ENCODE results near the gene CEP350. TPM values are rescaled to one million over a fixed set of nuclear protein-coding genes. Genes with fewer than 3 reads are reported as not detected.
A peak's percentile ranks its signal among the peaks of the same experiment; 100 is the strongest.

Gene CEP350, protein sequence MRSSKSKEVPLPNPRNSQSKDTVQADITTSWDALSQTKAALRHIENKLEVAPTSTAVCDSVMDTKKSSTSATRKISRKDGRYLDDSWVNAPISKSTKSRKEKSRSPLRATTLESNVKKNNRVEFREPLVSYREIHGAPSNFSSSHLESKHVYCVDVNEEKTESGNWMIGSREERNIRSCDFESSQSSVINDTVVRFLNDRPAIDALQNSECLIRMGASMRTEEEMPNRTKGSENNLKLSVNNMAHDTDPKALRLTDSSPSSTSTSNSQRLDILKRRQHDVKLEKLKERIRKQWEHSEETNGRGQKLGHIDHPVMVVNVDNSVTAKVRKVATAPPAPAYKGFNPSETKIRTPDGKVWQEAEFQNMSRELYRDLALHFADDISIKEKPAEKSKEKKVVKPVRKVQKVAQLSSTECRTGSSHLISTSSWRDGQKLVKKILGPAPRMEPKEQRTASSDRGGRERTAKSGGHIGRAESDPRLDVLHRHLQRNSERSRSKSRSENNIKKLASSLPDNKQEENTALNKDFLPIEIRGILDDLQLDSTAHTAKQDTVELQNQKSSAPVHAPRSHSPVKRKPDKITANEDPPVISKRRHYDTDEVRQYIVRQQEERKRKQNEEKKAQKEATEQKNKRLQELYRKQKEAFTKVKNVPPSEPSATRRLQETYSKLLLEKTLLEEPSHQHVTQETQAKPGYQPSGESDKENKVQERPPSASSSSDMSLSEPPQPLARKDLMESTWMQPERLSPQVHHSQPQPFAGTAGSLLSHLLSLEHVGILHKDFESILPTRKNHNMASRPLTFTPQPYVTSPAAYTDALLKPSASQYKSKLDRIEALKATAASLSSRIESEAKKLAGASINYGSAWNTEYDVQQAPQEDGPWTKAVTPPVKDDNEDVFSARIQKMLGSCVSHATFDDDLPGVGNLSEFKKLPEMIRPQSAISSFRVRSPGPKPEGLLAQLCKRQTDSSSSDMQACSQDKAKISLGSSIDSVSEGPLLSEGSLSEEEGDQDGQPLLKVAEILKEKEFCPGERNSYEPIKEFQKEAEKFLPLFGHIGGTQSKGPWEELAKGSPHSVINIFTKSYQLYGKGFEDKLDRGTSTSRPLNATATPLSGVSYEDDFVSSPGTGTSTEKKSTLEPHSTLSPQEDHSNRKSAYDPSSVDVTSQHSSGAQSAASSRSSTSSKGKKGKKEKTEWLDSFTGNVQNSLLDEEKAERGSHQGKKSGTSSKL (N-terminal part only)
- polyA plus RNA-seq (2013, experiment 1 of 2; ENCODE audit: insufficient read length): 12.4 TPM
- 12.2 TPM for polyA plus RNA-seq (2013, experiment 2 of 2; ENCODE audit: insufficient read length)

- peak; percentile 100 for DNase-seq
Observed at GRCh38 chr1:179954493-179955286, at the start of gene CEP350. Gene CEP350 (plus strand): TSS chr1:179954810. CDS start chr1:179986182, 31,372 bp downstream.

GRCh38 chr1:179910934-179911333, 43.7 kb upstream of the CEP350 start:
- no peak for DNase-seq

DNA sequence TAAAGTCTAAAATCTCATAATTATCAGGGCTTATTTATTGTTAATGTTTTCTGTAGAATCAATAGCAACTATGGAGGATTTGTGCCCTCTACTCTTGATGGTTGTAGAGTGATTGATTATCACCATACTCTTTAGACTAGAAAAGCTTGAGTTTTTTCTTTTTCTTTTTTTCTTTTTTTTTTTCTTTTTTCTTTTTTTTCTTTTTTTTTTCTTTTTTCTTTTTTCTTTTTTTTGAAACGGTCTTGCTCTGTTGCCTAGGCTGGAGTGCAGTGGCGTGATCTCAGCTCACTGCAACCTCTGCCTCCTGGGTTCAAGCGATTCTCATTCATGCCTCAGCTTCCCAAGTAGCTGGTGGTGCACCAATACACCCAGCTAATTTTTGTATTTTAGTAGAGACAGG, 42.8 kb upstream of the CEP350 start:
- no peak for DNase-seq

DNA sequence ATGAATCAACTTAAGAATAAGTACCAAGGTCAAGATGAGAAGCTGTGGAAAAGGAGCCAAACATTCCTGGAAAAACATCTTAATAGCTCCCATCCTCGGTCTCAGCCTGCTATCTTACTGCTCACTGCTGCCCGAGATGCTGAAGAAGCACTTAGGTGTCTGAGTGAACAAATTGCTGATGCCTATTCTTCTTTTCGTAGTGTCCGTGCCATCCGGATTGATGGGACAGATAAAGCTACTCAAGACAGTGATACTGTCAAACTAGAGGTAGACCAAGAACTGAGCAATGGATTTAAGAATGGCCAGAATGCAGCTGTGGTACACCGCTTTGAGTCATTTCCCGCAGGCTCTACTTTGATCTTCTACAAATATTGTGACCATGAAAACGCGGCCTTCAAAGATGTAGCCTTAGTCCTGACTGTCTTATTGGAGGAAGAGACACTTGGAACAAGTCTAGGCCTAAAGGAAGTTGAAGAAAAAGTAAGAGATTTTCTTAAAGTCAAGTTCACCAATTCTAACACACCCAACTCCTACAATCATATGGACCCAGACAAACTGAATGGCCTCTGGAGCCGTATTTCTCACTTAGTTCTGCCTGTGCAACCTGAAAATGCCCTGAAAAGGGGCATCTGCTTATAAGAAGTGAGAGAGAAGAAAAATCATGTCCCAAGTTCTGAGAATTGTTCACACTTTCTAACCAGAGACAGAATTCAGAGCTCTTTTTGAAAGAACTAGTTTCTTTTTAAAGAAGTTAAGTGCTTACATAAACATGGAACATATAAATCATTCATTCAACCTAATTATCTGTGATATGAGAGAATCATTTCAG, 36.8 kb upstream of the CEP350 start:
- no peak for DNase-seq

GRCh38 chr1:179921472-179921871, 33.1 kb upstream of the CEP350 start:
- DNase-seq: no peak

GRCh38 chr1:179921981-179922872, 32.4 kb upstream of the CEP350 start:
- DNase-seq: peak; percentile 13

GRCh38 chr1:179923029-179923428, 31.6 kb upstream of the CEP350 start:
- DNase-seq: no peak

DNA sequence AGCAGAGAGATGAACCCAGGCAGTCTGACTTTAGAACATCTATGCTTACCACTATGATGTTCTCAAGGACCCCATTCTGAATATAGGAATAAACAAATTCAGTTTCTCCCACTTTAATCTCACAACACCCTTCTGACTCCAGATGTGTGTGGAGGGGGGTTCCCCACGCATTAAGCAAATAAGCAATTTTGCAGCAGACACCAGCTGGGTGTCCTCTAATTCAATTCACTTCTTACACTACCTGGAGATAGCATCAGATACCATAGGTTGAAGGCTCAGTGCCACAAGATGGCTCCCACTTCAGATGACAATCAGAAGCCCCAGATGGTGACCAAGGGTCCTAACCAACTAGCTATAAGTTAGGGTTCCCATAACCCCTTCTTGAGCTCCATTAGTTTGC, 30.3 kb upstream of the CEP350 start:
- DNase-seq: no peak

DNA sequence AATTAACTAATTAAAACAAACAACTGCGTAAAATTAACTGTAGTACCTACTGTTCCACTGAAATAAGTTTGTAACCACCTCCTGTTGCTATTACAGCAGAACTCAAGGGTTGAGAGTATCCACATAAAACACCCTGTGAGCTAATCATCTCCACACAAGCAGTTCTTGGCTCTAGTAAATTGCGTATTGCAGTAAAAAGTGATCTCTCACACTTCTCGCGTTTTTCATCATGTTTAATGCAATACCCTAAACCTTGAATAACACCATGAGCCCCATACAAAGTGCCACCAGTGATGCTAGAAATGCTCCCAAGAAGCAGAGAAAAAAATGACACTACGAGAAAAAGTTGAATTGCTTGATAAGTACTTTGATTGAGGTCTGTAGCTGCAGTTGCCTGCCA, 29.3 kb upstream of the CEP350 start:
- no peak for DNase-seq

- peak; percentile 87 for DNase-seq
Observed at GRCh38 chr1:179925922-179926849, 28.4 kb upstream of the CEP350 start.

GRCh38 chr1:179926850-179927205, 27.8 kb upstream of the CEP350 start:
- no peak for DNase-seq

DNA sequence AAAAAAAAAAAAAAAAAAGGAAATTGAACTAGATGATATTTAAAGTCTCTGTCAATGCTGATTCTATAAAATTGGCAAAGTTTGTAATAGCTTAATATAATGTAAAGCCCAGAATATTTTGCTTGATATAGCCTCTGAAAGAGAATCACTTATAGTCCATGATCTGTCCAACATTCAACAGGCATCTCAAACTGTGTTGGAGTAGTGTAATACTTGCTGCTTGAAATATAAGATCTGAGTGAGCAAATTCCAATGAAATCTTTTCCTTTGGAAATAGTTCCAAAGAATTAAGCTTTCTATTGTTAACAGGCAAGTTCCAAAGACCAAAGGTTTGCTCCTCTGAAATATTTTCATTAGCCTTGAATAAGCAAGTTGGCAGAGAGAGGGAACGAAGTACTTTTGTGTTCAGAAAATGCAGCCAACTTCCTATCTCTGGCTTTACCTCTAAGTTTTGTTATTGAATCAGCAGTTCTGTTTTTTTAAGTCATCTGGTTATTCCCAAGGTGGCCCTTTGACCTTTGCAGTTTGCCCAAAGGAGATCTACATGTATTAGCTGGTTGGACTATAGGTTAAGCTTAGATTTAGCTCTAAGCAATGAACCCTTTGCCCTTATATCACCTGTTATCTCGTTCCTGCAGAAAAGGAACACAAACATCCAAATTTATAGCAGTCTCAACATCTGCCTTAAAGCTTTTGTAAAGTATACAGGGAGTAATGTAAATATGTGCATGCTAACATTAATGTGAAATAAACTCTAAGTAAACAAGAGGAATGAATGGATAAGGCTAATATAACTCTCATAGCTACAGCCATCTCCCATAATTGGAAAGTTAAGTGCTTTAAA, 24.4 kb upstream of the CEP350 start:
- DNase-seq: no peak

DNA sequence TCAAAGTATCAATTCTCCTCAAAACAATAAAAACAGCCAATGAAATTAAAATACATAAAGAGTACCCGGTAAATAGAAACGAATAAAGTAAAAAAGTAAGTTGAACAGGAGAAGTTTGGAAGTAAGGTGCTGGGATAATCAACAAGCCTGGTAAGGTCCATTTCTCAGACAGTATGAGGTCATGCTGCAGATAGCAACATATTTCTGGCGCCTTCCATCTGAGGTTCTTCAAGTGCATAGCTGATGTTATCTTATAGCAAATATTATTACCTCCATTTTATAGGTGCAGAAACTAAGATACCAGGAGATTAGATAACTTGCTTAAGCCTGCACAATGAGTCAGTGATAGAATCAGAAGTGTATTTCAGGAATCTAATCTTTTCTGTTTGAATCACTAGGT, 23.7 kb upstream of the CEP350 start:
- DNase-seq: no peak

- DNase-seq: no peak
Observed at GRCh38 chr1:179933219-179933618, 21.4 kb upstream of the CEP350 start.

DNA sequence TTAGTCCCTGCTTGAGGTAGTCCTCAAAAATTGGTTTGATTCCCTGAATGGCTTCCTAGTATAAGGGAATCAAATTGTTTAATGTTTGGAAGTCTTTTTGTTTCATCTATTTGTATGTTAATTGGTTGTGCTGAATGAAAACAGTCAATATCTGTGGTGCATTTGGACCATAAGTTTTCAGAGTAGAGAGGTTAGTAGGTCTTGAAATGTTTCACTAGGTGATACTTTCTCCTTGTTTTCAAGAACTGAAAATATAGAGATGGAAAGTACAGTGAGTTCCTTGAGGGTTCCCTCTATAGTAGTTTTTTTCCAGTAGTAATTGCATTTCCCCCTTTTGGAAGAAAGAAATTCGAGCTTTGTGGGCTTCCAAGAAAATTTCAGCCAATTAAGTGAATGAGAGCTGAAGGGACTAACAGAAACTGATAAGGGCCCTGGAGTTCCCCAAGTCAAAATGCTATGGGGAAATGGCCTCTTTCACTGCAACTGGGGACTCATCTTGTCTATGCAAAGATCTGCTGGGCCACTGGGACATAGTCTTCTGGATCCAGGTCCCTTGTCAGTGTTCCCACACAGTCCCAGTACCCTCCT, 18.6 kb upstream of the CEP350 start:
- no peak for DNase-seq

GRCh38 chr1:179937668-179938254, 16.8 kb upstream of the CEP350 start:
- no peak for DNase-seq

DNA sequence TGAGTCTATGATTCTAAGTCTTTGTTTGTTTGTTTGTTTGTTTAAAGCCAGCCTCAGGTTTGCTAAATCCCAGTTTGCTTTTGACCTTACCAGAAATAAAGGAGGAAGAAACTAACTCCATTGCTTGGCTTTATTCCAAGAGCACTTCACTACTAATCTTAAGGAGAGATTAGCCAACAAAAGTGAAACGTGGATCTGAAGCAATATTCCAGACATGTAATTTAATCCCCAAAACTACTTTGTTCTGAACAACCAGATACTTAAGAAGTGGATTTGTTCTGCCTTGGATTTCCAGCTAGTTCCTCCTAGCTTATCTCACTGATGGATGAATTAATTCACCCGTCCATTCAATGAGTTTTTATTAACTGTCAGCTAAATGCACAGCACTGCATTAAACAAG, 15.9 kb upstream of the CEP350 start:
- peak; percentile 9 for DNase-seq

Measured in fibroblast of skin of abdomen (primary cell).